GM19324 (cell line): ENCODE measurements around the gene KCNJ18.
"Not testable (repeated sequence)": the region's sequence is repeated elsewhere in the genome, so short reads cannot be mapped to it uniquely, and the experiment has no call there.

Experiments used
- ATAC-seq: cut with Tn5 transposase; IDR thresholded peaks from one replicate; pipeline ENCODE4 v1.9.1; 2021; ENCODE audit warnings: mild to moderate bottlenecking, moderate library complexity; ENCODE audit not compliant: unreplicated experiment, low FRiP score

KCNJ18 gene

DNA sequence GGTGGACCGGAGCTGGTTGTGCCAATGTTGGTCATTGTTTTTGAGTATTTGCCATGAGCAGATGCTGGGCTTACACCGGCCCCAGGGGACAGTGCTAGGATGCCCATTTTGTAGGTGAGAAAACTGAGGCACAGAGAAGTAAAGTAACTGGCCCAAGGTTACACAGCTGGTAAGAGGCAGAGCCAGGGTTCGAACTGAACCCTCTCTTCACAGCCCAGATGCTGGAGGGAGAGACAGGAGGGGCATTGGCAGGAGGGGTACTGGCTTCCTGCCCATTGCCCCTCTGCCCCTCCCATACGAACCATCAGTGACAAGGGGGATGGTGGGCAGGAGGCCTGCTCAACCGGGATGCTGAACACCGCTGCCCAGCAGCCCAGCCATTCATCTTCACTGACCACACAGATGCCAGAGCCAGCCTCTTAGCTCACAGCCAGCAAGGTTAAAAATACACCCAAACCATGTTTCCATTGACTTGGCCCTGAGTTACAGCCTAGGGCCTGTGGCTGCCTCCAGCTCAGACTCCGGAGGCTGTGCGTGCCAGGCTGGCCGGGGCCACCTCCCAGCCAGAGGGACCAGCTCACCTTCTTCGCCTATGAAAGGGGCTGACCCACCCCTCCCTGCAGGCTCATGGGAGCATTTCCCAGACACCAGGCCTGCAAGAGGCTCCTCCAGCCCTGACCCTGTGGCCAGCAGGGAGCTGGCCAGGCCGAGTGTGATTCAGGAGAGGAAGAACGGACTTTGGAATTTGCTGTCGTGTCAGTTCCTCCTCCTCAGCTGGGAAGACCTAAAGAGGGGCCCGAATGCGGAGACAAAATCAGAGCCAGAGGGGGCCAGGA, 57.6 kb downstream of the KCNJ18 start:
- ATAC-seq: not testable (repeated sequence)

DNA sequence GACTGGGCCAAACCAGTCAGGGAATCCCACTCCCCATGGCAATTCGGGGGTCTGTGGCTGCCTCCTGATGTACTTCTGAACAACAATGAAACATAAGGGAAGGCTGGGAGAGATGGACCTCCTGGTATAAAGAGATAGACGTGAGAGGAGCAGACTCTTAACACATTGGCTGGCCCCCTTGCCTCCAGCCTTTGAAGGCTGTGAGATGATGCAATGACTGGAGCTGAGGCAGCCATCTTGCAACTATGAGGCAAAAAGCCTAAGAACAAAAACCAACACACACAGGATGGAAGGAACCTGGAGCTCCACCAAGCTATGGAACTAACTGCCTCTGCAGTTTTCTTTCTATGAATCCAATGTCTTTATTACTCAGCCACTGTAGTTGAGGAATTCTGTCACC, 58.8 kb downstream of the KCNJ18 start:
- ATAC-seq: not testable (repeated sequence)
